Measurements from ENCODE around the gene CDCA4.

The CDCA4 gene

DNA sequence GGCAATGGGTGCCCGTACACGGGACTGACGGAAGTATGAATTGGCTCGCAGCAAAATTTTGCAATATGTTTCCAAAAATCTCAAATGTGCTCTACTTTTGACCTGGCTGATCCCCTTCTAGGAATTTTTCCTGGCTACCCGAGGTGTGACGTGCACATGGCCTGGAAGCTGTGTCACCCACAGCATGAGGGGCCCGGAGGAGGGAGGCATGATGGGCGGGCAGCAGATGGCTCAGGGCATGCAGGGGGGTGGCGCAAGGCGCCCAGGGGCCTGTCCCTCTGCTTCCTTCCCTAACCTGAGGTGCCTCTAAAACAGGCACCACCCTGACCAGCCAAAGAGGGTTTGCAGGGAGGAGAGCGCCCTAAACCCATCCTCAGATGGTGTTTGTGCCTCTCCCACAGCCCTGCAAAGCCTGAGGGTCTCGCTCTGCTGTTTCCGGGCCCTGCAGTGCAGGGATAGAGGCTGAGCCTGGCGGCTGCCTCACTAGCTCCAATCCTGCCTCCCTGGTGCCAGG is 37.7 kb upstream of the CDCA4 start:
- Histone ChIP-seq H3K27me3 (ENCODE audit: control insufficient read depth, insufficient read depth, low read length, poor library complexity, severe bottlenecking) (peaks cover 7% of the 10 kb centered on the region), H3K9me3 (ENCODE audit: control insufficient read depth, low read length) (no peaks in the 10 kb centered on the region)

DNA sequence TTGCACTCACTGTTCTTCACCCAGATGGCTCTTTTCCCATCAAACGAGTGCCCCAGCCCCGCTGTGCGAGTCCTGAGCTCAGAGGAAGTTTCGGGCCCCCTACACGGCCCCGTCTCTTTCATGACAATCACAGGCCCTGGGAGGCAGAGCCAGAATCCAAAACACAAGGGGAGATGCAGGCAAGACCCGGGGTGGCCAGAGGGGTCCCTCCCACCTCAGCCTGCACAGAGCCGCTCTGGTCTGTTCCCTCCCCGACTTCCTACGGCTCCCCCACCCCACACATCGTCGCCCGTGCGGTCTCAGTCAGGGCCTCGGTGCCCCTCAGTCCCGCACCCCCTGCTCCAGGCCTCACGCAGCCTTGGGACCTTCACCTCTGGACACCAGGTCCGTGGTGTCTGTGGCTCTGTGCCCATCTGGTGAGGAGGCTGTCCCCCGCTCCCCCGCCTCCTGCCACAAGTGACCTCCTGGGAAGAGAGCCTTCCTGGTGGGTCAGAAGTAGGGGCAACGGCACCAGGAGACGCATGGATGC is 35.5 kb upstream of the CDCA4 start:
- H3K27ac ChIP-seq (ENCODE audit: insufficient read depth, low read depth, low read length, poor library complexity, severe bottlenecking) = no peak overlapping the region
- H3K4me1 ChIP-seq (ENCODE audit: control insufficient read depth, insufficient read depth, low read length) = peaks cover 18% of the 10 kb centered on the region
- no peaks in the 10 kb centered on the region for H3K9me3 ChIP-seq (ENCODE audit: control insufficient read depth, low read length)
- no peak overlapping the region for H3K4me3 ChIP-seq (ENCODE audit: insufficient read depth, low read depth, low read length)
- WGBS, 2 experiments = 36 to 38% methylated on average over 22 of the region's 22 CpGs
- no peaks in the 10 kb centered on the region for H3K36me3 ChIP-seq (ENCODE audit: control insufficient read depth, insufficient read depth, low read length)
- peaks cover 7% of the 10 kb centered on the region for H3K27me3 ChIP-seq (ENCODE audit: control insufficient read depth, insufficient read depth, low read length, poor library complexity, severe bottlenecking)

More for the DNA sequence above, 37.7 kb upstream of the CDCA4 start:
- Histone ChIP-seq H3K36me3 (ENCODE audit: control insufficient read depth, insufficient read depth, low read length) (no peaks in the 10 kb centered on the region), H3K4me3 (ENCODE audit: insufficient read depth, low read depth, low read length) (no peak overlapping the region), H3K27ac (ENCODE audit: insufficient read depth, low read depth, low read length, poor library complexity, severe bottlenecking) (no peak overlapping the region), H3K4me1 (ENCODE audit: control insufficient read depth, insufficient read depth, low read length) (peaks cover 18% of the 10 kb centered on the region)
- whole genome bisulfite sequencing, 2 experiments = 91 to 92% methylated on average over 14 of the region's 14 CpGs

DNA sequence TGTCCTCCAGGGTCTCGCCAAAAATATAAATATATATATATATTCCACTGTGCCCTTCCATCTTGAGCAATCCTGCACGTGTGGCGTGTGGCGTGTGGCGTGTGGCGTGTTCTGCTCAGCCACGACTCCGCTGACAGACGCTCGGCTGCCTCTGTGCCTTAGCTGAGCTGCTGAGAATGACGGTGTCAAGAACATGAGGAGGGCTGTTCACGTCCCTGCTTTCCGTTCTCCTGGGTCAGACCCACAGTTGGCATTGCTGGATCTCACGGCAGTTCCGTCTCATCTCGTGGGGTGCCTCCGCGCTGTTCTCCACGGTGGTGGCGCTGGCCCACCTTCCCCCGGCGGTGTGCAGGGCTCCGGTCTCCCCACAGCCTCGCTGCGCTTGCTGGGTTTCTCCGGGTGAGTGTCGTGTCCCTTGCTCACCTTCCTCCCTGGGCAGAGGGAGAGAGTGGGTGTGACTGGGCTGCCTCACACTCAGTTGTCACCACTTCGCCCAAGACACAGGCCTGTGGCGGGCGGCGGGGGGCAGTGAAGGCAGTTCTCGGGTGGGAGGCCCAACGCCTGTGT is 34.9 kb upstream of the CDCA4 start:
- H3K4me1 ChIP-seq (ENCODE audit: control insufficient read depth, insufficient read depth, low read length) = peaks cover 18% of the 10 kb centered on the region
- no peaks in the 10 kb centered on the region for H3K9me3 ChIP-seq (ENCODE audit: control insufficient read depth, low read length)
- H3K27ac ChIP-seq (ENCODE audit: insufficient read depth, low read depth, low read length, poor library complexity, severe bottlenecking) = no peak overlapping the region
- no peaks in the 10 kb centered on the region for H3K36me3 ChIP-seq (ENCODE audit: control insufficient read depth, insufficient read depth, low read length)
- 73 to 75% methylated on average over 33 of the region's 33 CpGs for WGBS, 2 experiments
- peaks cover 7% of the 10 kb centered on the region for H3K27me3 ChIP-seq (ENCODE audit: control insufficient read depth, insufficient read depth, low read length, poor library complexity, severe bottlenecking)
- H3K4me3 ChIP-seq (ENCODE audit: insufficient read depth, low read depth, low read length) = no peak overlapping the region

DNA sequence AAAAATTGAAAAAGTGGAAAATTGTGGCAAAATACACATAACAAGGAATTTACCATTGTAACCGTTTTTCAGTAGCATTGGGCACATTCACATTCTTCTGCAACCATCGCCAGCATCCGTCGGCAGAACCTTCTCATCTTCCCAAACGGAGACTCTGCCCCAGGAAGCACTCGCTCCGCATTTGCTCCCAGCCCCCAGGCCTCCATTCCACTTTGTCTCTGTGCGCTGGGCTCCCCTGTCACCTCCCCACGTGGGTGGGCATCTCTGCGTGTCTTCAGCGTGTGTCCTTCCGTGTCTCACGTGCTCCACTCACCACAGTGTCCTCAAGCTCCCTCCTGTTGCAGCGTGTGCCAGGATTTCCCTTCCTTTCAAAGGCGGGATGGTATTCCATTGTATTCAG is 34.5 kb upstream of the CDCA4 start:
- Histone ChIP-seq H3K9me3 (ENCODE audit: control insufficient read depth, low read length) (no peaks in the 10 kb centered on the region), H3K4me1 (ENCODE audit: control insufficient read depth, insufficient read depth, low read length) (peaks cover 18% of the 10 kb centered on the region), H3K36me3 (ENCODE audit: control insufficient read depth, insufficient read depth, low read length) (no peaks in the 10 kb centered on the region), H3K27me3 (ENCODE audit: control insufficient read depth, insufficient read depth, low read length, poor library complexity, severe bottlenecking) (peaks cover 7% of the 10 kb centered on the region), H3K4me3 (ENCODE audit: insufficient read depth, low read depth, low read length) (no peak overlapping the region), H3K27ac (ENCODE audit: insufficient read depth, low read depth, low read length, poor library complexity, severe bottlenecking) (no peak overlapping the region)
- 86% methylated on average over 15 of the region's 15 CpGs for WGBS, 2 experiments

DNA sequence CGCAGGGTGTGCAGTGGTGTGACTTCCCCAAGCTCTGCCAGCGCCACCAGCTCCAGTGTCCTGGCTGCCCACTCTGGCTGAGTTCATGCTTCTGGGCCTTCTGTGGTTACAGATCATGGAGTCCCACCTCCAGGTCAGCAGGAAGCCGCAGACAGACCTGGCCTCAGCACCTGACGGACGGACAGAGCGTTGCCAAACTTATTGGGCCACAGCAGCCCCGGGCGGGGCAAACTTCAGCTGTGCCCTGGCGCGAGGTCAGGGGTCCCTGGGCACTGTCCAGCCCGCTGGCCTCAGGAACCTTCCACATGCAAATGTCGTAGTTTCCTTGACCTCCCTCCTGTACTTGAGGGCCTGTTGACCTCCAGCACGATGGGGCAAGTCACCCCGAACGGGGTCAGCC is 33.1 kb upstream of the CDCA4 start:
- H3K4me1 ChIP-seq (ENCODE audit: control insufficient read depth, insufficient read depth, low read length) = peaks cover 12% of the 10 kb centered on the region
- 95% methylated on average over 15 of the region's 15 CpGs for WGBS, 2 experiments
- H3K27ac ChIP-seq (ENCODE audit: insufficient read depth, low read depth, low read length, poor library complexity, severe bottlenecking) = no peak overlapping the region
- H3K36me3 ChIP-seq (ENCODE audit: control insufficient read depth, insufficient read depth, low read length) = no peaks in the 10 kb centered on the region
- H3K9me3 ChIP-seq (ENCODE audit: control insufficient read depth, low read length) = no peaks in the 10 kb centered on the region
- no peak overlapping the region for H3K4me3 ChIP-seq (ENCODE audit: insufficient read depth, low read depth, low read length)
- peaks cover 7% of the 10 kb centered on the region for H3K27me3 ChIP-seq (ENCODE audit: control insufficient read depth, insufficient read depth, low read length, poor library complexity, severe bottlenecking)

DNA sequence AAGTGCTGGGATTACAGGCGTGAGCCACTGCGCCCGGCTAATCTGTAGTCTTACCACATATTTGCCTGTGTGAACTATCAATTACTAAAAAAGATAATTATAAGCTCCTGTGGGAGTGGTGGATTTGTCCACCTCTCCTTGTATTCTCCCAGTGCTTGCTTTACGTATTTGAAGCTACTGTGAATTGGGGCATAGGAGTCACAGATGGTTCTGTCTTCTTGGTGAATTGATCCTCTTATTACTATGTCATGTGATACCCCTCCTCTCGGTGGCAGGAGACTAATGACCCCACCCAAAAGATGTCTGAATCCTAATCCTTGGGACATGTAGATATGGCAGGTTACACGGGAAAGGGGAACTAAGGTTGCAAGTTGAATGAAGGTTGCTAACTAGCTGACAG is 32.5 kb upstream of the CDCA4 start:
- Histone ChIP-seq H3K4me1 (ENCODE audit: control insufficient read depth, insufficient read depth, low read length) (peaks cover 8% of the 10 kb centered on the region), H3K27me3 (ENCODE audit: control insufficient read depth, insufficient read depth, low read length, poor library complexity, severe bottlenecking) (peaks cover 7% of the 10 kb centered on the region), H3K27ac (ENCODE audit: insufficient read depth, low read depth, low read length, poor library complexity, severe bottlenecking) (no peak overlapping the region), H3K36me3 (ENCODE audit: control insufficient read depth, insufficient read depth, low read length) (no peaks in the 10 kb centered on the region), H3K9me3 (ENCODE audit: control insufficient read depth, low read length) (no peaks in the 10 kb centered on the region), H3K4me3 (ENCODE audit: insufficient read depth, low read depth, low read length) (no peak overlapping the region)
- WGBS, 2 experiments = 90 to 93% methylated on average over 6 of the region's 6 CpGs

DNA sequence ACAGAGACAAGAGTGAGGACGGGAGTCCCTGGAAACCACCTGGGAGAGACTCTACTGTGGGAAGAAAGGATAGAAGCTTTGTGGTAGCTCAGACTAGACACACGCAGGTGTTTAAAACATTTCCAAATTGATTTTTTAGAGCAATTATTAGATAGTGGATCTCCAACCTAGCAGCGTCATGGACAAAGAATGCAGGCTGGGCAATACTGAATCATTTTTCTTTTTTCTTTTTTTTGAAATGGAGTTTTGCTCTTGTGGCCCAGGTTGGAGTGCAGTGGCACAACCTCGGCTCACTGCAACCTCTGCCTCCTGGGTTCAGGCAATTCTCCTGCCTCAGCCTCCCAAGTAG is 31.2 kb upstream of the CDCA4 start:
- H3K9me3 ChIP-seq (ENCODE audit: control insufficient read depth, low read length) = no peaks in the 10 kb centered on the region
- no peaks in the 10 kb centered on the region for H3K36me3 ChIP-seq (ENCODE audit: control insufficient read depth, insufficient read depth, low read length)
- peaks cover 8% of the 10 kb centered on the region for H3K4me1 ChIP-seq (ENCODE audit: control insufficient read depth, insufficient read depth, low read length)
- H3K4me3 ChIP-seq (ENCODE audit: insufficient read depth, low read depth, low read length) = no peak overlapping the region
- H3K27me3 ChIP-seq (ENCODE audit: control insufficient read depth, insufficient read depth, low read length, poor library complexity, severe bottlenecking) = peaks cover 7% of the 10 kb centered on the region
- WGBS, 2 experiments = 91 to 94% methylated on average over 4 of the region's 4 CpGs
- no peak overlapping the region for H3K27ac ChIP-seq (ENCODE audit: insufficient read depth, low read depth, low read length, poor library complexity, severe bottlenecking)

DNA sequence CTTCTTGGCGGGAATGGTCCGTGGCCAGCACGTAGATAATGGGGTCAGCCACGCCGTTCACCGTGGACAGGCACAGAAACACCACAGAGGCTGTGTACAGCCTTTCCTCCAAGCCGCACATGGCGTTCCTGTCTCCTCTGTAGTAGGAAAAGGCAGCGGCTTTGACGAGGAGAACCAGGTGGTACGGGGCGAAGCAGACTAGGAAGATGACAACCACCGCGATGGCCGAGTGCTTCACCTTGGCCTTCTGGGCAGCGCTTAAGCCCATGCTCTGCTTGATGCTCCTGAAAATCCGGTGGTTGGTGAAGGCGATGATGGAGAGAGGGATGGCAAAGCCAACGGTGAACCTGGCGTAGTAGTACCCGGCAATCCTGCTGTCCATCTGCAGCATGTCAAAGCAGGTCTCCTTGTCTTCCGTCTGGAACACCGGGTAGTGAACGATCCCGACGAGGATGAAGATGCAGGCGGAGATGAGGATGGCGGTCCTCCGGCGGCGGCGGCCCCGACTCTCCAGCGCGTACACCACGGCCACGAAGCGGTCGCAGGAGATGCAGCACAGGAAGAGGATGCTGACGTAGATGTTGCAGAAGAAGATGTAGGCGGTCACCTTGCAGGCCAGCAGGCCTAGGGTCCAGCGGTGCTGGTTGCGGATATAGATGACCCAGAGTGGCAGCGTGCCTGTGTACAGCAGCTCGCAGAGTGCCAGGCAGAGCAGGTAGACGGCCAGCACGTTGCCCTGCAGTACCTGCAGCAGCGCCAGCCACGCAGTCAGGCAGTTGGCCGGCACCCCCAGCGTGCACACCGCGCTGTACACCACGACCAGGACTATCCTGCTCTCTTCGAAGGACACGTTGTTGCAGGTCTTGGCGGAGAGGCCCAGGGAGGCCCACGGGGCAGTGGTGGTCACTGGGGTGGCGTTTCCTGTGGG is 30.6 kb upstream of the CDCA4 start:
- Histone ChIP-seq H3K9me3 (ENCODE audit: control insufficient read depth, low read length) (no peaks in the 10 kb centered on the region), H3K36me3 (ENCODE audit: control insufficient read depth, insufficient read depth, low read length) (no peaks in the 10 kb centered on the region), H3K4me3 (ENCODE audit: insufficient read depth, low read depth, low read length) (no peak overlapping the region), H3K4me1 (ENCODE audit: control insufficient read depth, insufficient read depth, low read length) (peaks cover 5% of the 10 kb centered on the region), H3K27me3 (ENCODE audit: control insufficient read depth, insufficient read depth, low read length, poor library complexity, severe bottlenecking) (peaks cover 7% of the 10 kb centered on the region), H3K27ac (ENCODE audit: insufficient read depth, low read depth, low read length, poor library complexity, severe bottlenecking) (no peak overlapping the region)
- 95 to 96% methylated on average over 59 of the region's 59 CpGs for WGBS, 2 experiments

DNA sequence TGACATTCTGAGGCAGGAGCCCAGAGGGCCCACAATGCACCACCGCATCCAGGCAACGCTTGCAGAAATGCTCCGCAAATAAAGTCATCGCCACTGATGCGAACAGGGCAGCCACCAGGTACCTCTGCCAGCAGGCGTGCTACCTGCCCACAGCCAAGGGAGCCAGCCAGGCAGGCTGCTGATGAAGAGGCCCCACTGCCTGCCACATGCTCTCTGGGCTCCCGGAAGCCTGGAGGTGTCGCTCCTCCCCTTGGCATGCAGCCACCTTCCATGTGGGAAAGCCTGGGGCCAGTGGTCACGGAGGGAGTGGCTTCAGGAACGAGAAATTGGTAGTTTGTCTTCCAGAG is 29.6 kb upstream of the CDCA4 start:
- Histone ChIP-seq H3K9me3 (ENCODE audit: control insufficient read depth, low read length) (no peaks in the 10 kb centered on the region), H3K27ac (ENCODE audit: insufficient read depth, low read depth, low read length, poor library complexity, severe bottlenecking) (no peak overlapping the region), H3K4me3 (ENCODE audit: insufficient read depth, low read depth, low read length) (no peak overlapping the region), H3K36me3 (ENCODE audit: control insufficient read depth, insufficient read depth, low read length) (no peaks in the 10 kb centered on the region), H3K4me1 (ENCODE audit: control insufficient read depth, insufficient read depth, low read length) (no peaks in the 10 kb centered on the region), H3K27me3 (ENCODE audit: control insufficient read depth, insufficient read depth, low read length, poor library complexity, severe bottlenecking) (no peaks in the 10 kb centered on the region)
- 94% methylated on average over 10 of the region's 10 CpGs for WGBS, 2 experiments

DNA sequence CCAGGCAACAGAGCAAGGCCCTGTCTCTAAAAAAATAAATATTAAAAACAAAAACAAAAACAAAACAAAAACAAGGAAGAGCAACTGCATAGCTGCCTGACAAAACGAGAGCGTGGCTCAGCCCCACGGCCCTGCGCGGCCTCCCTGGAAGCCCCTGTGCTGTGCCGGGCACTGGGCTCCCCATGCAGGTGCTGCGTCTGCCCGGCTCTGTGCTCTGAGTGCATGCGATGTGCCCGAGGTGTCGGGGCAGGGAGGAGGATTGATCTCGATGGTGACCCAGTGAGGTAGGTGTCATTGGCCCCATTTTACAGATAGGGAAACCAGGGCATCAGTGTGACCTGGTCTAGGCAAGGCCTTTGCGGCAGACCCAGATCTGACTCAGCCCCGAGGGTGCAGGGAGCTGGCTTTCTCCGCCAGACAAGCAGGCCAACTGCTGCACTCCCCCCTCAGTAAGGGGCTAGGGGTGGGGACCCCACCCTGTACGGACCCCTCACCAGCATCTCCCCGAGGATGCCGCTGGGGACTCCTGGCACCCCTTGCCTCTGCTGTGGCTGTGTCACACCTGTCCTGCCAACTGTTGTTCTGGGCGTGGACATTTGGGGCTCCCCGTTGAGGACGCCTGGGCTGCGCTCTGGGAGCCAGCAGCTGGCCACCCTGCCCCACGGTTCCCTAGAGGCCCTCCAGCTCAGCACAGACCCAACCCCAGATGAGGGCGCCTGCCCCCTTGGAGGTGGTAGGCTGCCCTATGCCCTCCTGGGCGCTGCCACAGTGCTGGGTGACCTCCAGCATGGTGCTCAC is 29.1 kb upstream of the CDCA4 start:
- WGBS, 2 experiments = 91 to 92% methylated on average over 25 of the region's 25 CpGs
- H3K4me1 ChIP-seq (ENCODE audit: control insufficient read depth, insufficient read depth, low read length) = no peaks in the 10 kb centered on the region
- H3K27me3 ChIP-seq (ENCODE audit: control insufficient read depth, insufficient read depth, low read length, poor library complexity, severe bottlenecking) = peaks cover 5% of the 10 kb centered on the region
- H3K36me3 ChIP-seq (ENCODE audit: control insufficient read depth, insufficient read depth, low read length) = no peaks in the 10 kb centered on the region
- H3K27ac ChIP-seq (ENCODE audit: insufficient read depth, low read depth, low read length, poor library complexity, severe bottlenecking) = no peak overlapping the region
- no peaks in the 10 kb centered on the region for H3K9me3 ChIP-seq (ENCODE audit: control insufficient read depth, low read length)
- H3K4me3 ChIP-seq (ENCODE audit: insufficient read depth, low read depth, low read length) = no peak overlapping the region
